ENCODE results near the gene CYP26B1.

DNA sequence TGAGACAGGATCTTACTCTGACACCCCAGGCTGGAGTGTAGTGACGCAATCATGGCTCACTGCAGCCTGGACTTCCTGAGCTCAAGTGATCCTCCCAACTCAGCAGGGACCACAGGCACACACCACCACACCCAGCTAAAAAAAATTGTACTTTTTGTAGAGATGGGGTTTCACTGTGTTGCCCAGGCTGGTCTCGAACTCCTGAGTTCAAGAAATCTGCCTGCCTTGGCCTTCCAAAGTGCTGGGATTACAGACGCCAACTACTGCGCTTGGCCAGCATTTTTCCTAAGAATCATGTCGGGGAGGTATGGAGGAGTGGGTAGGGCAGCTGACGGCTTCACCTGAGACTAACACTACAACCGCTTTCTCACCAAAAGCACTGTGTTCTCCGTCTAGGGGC is 50.4 kb downstream of the CYP26B1 start:
- TF ChIP-seq EZH2 (IDR thresholded peaks at IDR 0.05; ENCODE audit: low read depth) (no peak), CTCF (conservative IDR thresholded peaks at IDR 0.05) (no peak)
